Right lobe of liver (tissue), 4 donors: ENCODE measurements around the gene SORBS2.

ENCODE experiments used
- POLR2A ChIP-seq: fragments of 450-650 bp; IDR thresholded peaks from one replicate; pipeline ENCODE4 v1.6.1; 2017; ENCODE audit warnings: antibody characterized with exemption, mild to moderate bottlenecking
- TF ChIP-seq, protein P1 (sequence below), 4 donors: fragments of 200-600 bp in 3 of 4; fragments of 450-650 bp in 1 of 4; IDR thresholded peaks; one replicate each; pipeline versions ENCODE4 v1.5.1 to v1.8.0; 2016 to 2022; ENCODE audit warnings: antibody characterized with exemption in 4 of 4, mild to moderate bottlenecking in 2 of 4
- donor health status: DM: no; HTN: no; CAD: no.
- donor health status: DM: no; HTN: no; CAD: no.
- donor health status: DM: no; HTN: yes; CAD: no.

DNA sequence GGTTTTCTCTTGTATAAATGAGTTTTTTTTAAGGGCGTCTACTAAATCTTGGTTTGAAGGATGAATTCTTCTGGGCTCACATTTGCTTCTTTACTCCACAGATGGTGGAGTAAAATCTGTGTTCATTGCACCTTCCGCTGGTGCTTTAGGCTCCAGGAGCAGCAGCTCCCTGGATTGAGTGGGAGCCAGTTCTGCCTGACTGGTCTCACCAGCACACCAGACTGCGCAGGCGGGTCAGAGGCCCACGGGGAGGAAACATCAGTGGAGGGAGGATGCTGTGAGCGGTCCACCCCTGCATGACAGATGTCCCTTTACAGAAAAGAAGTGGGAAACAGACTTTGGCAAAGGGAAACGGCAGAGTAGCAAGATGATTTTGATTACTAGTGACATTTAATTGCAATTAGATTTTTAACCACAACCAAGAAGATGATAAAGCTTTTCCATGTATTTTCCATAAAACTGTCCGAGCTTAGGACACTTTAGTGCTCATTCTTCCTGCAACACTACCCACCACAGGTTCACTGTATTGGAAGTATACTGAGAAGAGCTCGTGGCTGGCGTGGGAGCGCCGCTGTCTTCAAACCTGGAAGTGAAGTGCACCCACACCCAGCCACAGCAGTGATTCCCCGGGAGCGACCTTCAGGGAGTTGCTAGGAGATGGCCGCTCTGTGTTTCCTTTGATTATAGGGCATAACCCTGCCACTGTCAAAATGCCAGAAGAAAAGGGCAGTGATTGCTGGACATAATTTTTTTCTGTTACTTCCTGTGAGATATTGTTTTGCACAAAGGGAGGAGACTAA lies 95.2 kb downstream of the SORBS2 start:
- TF ChIP-seq, protein P1, sequence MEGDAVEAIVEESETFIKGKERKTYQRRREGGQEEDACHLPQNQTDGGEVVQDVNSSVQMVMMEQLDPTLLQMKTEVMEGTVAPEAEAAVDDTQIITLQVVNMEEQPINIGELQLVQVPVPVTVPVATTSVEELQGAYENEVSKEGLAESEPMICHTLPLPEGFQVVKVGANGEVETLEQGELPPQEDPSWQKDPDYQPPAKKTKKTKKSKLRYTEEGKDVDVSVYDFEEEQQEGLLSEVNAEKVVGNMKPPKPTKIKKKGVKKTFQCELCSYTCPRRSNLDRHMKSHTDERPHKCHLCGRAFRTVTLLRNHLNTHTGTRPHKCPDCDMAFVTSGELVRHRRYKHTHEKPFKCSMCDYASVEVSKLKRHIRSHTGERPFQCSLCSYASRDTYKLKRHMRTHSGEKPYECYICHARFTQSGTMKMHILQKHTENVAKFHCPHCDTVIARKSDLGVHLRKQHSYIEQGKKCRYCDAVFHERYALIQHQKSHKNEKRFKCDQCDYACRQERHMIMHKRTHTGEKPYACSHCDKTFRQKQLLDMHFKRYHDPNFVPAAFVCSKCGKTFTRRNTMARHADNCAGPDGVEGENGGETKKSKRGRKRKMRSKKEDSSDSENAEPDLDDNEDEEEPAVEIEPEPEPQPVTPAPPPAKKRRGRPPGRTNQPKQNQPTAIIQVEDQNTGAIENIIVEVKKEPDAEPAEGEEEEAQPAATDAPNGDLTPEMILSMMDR (IDR thresholded peaks at IDR 0.05) = no peak
- TF ChIP-seq POLR2A = no peak
